Measurements from ENCODE around the gene SLC35B2.

Gene SLC35B2, protein sequence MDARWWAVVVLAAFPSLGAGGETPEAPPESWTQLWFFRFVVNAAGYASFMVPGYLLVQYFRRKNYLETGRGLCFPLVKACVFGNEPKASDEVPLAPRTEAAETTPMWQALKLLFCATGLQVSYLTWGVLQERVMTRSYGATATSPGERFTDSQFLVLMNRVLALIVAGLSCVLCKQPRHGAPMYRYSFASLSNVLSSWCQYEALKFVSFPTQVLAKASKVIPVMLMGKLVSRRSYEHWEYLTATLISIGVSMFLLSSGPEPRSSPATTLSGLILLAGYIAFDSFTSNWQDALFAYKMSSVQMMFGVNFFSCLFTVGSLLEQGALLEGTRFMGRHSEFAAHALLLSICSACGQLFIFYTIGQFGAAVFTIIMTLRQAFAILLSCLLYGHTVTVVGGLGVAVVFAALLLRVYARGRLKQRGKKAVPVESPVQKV

DNA sequence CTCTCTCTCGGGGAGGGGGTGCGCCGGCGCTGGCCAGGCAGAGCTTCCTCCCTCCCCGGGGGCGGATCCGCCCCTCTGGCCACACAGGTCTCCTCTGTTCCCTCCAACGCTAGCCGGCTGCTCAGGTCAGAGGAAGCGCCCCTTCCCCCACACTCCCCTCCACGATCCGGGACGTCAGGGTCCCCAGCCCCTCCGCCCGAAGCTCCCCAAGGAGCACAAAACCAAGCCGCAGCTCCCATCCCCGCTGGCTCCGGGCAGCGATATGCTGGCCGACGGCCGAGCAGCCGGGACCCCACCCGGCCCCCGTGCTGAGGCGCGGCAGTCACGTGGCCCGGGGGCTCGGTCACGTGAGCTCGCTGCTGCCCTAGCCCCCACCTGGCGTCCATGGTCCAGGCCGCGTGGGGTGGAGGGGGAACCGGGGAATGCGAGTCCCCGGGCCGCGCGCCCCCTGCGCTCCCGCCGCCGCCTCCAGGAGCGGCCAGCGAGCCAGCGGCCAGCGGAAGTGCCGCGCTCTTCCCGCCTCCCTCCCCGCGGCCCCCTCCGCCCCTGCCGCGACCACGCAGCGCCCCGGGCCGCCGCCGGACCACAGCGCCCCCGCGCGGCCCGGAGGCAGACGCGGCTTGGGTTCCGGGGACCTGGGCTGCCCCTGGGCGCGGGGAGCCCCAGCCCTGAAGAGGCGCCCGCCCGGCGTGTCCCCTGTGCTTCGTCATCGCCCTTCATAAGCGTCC is at the start of gene SLC35B2:
Gene SLC35B2, minus strand, starts transcription at position 504 of the 728 bp plus-strand sequence. Its CDS starts 118 bp downstream, at position 386.
- DNase-seq (ENCODE audit: low read depth in 3 of 3, low spot score in 1 of 3): peak in 2 of 3 donors; percentile 44 to 56

DNA sequence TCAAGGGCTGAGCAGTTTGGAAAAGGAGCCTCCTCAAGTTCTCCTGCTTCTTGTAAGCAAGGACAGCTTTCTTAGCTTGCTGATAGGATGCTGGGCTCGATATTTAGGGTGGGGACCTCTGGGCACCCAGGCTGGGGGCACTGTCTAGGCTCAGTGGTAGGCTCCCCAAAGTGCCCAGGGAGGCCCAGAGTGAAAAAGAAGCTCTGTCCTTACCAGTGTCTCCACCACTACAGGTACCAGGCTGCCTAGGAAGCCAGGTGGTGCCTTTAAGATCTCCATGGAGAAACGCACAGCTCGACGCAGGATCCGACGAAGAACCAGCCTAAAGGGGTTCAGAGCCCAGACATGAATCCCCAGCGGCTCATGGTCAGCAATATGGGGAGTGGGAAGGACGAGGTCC is 49.4 kb upstream of the SLC35B2 start:
- DNase-seq (ENCODE audit: low read depth in 3 of 3, low spot score in 1 of 3): no peak

DNA sequence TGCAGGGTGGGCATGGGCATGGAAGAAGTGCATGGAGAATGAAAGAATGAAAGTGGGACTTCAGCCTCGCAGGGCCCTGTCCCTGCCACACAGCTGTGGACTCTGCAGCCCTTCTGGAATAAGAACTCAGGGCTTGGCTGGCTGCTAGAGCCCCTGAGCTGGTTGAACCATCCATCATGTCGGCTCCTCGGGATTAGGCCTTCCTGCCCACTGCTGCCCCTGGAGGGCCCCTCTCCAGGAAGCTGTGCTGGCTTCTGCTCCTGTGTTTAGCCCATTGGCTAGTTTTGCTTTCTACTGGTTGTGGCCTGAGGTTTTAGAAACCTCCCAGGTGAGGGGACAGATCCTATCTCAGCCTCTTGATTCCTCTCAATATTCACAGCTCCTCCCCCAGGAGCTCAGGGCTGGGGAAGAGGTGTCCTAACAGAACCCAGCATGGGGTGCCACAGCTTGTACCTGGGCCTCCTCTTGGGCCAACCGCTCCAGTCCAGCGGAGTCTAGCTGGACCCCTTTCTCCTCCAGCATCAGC is 47.9 kb upstream of the SLC35B2 start:
- DNase-seq (ENCODE audit: low read depth in 3 of 3, low spot score in 1 of 3): no peak

DNA sequence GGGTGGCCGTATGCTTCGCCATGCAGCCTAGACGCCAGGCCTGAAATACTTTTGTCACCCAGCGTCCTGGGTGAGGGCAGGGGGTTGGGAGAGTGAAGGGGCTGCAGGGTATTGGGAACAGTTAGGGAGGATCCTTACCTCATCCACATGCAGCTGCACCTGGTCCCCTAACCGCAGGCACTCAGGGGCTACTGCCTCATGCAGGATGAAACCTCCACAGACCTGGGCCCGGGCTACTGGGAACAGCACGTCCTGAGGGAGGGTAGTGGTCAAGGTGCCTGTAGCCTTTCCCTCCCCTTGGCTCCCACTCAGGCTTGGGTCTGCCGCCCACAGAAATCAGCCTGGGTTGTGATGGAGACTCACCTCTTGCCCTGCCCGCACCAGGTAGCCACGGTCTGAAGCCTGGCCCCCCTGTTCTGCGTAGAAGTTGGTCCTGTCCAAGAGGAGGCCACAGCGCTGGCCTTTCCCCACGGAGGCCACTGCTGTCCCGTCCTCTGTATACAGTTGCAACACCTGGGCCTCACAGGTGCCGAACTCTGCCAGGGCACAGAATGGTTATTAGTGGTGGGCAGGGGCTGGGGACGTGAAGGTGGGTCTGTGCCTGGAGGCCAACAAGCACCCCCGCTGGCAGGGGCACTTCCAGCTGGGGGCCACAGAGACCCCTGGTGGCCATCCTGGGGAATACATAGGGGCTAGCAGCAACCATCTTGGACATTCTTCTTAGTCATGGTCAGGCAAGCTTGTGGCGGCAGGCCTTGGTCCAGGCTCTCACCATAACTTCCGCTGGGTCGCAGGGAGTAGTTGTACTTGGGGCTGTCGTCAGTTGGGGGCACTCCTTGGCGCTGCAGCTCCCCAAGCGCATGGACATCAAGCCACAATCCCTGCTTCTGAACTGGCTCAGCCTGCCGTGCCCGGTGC is 47.2 kb upstream of the SLC35B2 start:
- peak in 1 of 3 donors; percentile 28 for DNase-seq (ENCODE audit: low read depth in 3 of 3, low spot score in 1 of 3)

DNA sequence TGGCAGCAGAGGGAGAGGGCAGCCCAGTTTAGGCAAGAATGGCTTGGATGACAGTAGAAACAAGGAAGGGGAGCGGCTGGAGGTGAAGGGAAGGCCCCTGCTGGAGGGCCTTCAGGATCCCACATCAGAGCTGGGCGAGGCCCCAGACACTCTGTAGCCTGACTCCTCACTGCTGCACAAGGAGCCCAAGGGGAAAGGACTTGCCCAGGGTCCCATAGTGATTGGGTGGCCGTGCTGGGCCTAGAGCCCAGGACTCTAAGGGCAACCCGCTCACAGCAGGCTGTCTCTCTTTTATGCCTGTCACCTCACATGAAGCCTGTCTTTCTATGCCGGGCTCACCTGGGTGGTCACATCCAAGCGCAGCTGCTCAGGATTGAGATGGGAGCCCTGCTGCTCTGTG is 46.5 kb upstream of the SLC35B2 start:
- DNase-seq (ENCODE audit: low read depth in 3 of 3, low spot score in 1 of 3): no peak

DNA sequence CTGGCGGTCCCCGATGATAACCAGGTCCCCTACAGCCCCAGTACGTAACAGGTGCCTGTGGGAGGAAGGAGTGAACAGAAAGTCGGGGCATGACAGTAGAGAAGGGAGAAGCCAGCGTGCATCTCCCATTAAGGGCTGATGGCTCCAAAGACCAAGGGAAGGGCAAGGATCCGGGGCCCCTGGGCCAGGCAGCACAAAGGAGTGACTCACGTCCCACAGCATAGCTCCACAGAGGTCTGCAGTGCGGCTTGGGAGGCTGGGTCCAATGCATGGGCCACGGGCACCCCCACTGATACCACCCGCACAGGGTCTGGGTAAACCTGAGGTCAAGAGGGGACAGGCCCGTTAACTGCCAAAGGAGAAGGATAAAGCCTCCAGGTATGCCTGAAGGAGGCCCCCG is 45.5 kb upstream of the SLC35B2 start:
- DNase-seq (ENCODE audit: low read depth in 3 of 3, low spot score in 1 of 3): no peak

DNA sequence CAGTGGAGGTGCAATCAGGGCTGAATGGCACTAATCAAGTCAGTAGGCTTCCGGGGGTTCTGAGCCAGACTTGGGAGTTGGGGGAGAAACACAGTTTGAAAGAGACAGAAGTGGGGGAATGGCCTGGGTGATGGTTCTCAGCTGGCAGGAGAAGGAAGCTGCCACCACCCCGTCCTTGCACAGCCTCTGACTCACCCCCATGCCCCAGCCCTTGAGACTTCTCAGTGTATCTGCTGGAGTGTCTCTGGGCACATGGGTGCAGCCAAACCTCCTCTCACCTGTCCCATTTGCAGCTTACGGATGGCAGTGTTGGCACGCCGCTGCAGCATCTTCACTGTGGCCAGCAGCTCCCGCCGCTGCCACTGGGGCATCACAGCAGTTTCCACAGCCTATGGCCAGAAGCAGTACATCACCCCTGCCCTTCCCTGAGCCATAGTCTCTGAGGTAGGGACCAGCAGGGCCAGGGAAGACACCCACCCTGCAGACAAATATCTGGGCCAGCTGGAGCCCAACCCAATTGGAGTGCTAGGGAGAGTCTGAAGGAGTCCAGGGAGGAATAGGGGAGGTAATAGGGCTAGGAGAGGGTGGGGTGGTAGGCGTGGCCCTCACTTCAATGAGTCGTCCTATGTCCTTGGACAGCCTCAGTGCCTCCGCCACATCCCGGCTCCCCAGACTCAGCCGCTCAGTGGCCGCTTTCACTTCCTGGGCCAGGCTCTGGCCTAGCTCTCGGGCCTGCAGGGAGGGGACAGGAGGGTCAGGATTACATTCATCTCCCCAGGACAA is 44.6 kb upstream of the SLC35B2 start:
- no peak for DNase-seq (ENCODE audit: low read depth in 3 of 3, low spot score in 1 of 3)

DNA sequence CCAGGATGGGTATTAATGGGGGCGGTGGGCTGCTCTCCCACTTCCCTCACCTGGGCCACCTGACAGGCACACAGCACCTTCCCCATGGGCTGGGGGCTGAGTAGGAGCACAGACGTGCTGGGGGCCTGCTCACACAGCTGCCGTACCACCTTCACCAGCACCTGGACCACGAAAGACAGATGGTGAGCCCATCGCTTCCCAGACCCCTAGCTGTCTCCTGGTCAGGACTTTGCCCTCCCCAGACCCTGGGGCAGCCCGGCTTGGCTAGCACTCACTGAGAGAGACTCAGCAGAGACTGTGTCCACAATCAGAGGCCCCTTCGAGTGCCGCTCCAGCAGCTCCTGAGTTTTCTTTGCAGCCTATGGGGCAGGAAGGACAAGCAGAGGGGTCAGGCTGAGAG is 43.8 kb upstream of the SLC35B2 start:
- DNase-seq (ENCODE audit: low read depth in 3 of 3, low spot score in 1 of 3): no peak

DNA sequence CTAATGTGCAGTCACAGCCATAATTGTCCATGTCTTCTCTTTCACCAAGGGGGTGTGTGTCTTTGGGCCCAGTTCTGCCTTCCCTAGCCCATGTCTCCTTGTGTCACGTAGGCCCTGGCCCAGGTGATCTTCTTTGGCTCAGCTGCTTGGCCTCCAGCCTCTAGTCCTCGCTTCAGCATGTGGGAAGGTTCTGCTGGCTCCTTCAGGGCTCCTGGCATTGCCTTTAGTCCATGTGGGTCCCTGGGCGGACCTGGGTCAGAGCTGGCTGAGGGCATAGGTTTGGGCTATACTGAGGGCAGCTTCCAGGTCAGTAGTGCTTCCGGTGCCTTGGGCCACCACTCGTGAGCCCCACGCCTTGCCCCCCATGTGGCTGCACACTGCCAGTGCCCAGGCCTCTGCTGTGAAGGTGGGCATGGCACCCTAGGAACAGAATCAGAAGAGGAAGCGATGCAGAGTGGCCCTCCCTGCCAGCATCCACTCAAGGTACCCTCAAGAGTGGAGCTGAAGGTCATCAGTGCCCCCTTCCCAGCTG is 43.0 kb upstream of the SLC35B2 start:
- DNase-seq (ENCODE audit: low read depth in 3 of 3, low spot score in 1 of 3): no peak

DNA sequence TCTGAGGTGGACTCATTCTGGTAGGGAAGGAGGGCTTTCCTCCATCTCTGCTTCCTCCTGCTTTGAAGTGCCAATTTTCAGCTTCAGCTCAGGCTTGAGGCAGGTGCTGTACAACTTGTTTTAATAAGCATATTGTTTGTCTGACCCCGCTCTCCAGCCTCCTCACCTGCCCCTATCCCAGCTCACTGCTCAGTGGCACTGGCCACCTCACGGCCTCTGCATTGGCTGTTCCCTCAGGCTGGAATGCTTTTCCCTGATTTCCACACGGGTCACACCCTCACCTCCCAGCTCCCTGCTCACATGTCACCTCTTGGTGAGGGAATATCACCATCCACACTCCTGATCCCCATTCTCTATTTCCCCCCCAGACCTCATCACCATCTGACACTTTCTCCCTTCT is 41.5 kb upstream of the SLC35B2 start:
- no peak for DNase-seq (ENCODE audit: low read depth in 3 of 3, low spot score in 1 of 3)

DNA sequence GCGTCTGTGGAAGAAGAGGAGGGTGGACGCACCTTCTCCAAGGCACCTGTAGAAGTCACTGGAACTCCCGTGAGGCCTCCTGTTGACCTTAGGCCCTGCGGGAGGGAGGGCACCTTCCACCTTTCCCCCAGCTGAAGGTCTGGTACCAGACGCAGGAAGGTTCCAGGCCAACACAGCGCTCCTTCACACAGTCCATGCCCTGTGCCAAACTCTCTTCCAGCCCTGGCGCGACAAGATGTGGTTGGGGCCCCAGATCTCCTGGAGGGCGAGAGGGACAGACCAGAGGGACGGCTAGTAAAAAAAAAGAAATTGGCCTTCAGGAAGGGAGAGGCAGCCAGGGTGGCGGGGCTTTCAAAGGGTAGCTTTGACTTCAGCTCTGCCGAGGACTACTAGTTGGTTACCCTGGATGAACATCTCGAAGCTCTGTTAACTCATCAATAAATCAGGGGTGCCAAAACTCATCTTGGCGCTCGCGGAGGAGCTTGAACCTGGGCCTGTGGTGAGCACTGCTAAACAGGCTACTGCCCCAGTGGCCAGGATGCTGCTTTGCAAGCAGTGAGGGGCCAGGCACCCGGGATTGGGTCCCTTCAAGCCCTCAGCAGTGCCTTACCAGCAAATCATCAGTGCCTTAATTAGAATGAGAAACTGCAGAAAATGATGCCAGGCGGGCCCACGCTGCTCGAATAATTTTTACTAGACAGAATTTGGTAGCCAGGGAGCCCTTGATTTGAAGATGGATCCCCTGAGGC is 40.9 kb upstream of the SLC35B2 start:
- no peak for DNase-seq (ENCODE audit: low read depth in 3 of 3, low spot score in 1 of 3)

DNA sequence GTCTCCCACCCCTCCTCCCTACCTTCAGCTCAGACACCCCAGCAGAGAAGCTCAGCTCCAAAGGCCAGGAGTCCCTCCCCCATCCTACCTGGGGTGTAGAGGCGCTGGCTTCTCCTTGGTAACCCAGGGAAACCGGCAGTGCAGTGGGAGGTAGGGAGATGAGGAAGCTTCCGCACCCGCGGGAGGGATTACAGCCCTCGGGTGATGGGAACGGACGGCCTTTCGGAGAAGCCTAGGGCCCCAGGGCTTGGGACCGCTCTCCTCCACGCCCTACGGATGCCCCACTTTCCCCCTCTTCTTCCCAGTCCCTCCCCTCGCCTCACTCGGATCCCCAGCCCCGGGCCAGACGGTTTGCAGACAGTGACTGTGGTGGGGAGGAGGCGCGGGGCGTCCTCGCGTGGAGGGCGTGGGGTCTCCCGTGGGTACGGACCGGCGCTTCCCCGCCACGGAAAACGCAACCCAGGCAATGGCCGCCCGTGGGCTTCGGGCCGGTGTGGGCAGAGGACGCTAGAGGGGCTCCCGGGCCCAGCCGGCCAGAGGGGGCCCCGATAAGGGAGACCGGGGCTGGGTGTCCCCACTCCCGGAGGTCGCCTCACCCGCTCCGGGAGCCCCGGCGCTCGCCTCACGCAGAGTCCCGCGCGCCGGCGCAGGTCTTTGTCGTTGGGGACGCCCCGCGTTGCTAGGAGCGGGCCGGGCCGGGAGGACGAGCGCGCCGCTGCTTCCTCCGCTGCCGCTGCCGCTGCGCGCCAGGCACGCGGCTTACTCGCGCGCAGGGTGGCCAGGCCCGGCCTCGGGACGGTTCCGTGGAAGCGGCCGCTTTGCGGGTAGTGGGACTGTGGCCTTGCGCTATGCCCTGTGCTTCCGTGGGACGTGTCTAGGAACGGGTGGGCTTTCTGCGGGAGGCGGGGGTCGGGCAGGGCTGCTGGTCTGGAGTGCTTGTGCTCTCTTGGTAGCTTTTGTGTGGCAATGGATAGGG is 40.0 kb upstream of the SLC35B2 start:
- DNase-seq (ENCODE audit: low read depth in 3 of 3, low spot score in 1 of 3): peak in 2 of 3 donors; percentile 12 to 37

DNA sequence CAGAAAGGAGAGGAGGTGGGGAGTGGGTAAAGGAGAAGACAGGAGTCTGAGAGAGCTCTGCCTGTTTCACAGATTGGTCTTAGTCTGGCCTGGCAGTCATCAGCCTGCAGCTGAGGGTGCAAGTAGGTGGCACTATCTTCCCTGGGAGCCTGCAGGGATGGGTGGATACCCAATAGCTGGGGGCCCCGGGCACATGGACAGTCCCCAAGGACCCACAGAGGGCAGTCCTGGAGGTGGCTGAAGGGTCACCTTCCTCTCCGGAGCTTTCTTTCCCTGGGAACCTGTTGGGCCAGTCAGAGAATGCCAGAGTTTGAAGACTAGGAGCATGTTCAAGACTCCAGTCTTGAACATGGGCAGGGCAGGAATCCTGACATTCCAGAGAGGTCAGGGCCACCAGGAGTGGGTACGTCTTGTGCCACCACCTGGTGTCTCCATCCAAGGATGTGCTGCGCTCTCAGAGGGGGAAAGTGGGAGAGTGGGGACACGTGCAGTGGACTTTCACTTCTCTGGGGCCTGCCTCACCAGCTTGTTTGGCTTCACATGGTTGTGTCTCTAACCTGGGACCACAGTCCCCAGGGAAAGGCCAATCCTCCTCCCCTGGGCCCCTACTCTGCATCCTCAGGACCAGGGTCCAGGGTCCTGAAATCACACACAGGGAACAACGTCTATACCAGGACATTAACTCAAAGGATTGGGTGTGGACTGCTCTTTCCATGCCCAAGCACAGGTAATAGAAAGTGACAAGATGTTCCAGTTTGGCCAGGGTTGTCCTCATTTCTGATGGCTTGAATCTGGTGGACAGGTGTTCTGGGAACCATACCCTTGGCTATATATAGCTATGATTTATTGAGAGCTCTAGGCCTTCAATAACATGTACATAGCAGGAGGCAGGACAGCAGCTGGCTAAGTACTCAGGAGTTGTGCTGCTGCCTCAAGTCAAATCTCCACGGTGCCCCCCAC is 37.8 kb upstream of the SLC35B2 start:
- DNase-seq (ENCODE audit: low read depth in 3 of 3, low spot score in 1 of 3): no peak

DNA sequence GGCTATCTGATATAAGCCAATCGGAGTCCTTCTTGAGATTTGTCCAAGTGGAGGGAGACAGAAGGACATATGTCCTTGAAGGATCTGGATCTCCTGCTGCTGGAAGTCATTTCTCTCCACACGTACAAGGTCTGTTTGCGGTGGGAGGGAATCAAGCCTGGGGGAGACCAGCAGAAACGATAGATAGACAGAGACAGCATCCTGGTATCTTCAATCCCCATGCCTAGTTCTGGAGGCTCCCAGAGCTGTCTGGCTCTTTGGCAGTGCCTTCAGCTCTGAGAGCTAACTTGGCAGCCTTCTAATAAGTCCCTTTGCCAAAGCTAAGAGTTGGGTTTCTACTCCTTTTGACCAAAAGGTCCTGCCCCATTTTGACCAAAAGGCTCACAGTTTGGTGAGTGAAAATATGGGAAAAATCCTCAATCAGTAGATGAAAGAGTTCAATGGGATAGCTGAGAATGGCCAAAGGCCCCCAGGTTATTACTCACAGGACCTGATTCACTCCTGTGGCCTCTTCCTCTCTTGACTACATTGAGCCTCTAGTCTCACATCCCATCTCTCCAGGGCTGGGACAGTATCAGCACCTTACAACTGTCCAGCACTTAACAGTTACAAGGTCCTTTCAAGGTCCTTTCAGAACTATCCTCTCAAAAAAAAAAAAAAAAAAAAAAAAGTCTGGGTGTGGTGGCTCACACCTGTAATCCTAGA is 35.5 kb upstream of the SLC35B2 start:
- DNase-seq (ENCODE audit: low read depth in 3 of 3, low spot score in 1 of 3): no peak

DNA sequence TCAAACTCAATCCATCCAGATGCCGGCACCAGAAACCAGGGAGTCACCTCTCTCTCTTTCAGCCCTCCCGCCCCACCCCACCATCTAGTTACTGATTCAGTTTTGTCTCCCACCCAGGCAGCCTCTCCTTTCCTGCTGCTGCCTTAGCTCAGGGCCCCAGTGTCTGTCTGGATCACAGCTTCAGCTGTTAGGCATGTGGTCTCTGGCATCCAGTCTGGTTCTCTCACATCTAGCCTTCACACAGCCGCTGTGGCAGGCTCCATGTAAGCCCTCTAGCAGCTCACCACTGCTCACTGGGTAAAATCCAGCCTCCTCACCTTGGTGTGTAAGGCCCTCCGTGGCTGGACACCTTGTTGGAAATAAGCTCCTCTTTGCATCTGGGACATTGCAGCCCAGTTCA is 34.5 kb upstream of the SLC35B2 start:
- no peak for DNase-seq (ENCODE audit: low read depth in 3 of 3, low spot score in 1 of 3)

DNA sequence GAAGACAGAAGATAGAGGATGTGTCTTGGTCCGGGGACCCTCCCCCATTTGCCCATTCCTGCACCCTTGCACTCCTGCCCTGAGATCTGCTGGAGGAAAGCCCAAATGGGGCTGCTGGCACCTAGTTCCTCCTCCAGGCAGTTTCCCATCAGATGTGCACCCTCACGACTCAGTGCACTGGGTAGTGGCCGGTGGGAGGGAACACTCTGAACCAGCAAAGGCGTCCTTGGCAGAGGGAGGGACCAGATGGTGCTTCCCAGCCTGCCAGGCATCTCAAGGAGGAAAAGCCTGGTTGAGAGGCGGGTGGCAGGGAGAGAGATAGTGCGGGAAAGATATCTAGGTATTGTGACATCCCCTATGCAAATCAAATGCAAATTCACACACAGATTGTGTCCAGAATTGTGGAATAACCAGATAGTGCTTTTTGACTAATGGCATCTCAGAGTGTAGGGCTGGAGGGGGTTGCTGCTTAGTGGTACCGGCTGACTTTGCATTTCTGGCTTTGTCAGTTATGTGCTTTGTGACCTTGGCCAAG is 32.5 kb upstream of the SLC35B2 start:
- no peak for DNase-seq (ENCODE audit: low read depth in 3 of 3, low spot score in 1 of 3)
